Cardiac fibroblast (primary cell): ENCODE measurements around the gene SLC10A7.

Experiments
- DNase-seq, 2 donors: peaks; one replicate each; pipeline versions ENCODE4 v3.0.0 to v3.0.0-alpha.2; 2010; ENCODE audit warnings: low read depth in 2 of 2
- H3K4me3 ChIP-seq, 2 donors: replicated peaks in 1 of 2; 1 replicate in 1 of 2; 2 replicates in 1 of 2; pipeline ENCODE4 v1.5.1; 2011; ENCODE audit warnings: low read depth in 2 of 2, low read length in 2 of 2, mild to moderate bottlenecking in 2 of 2, moderate library complexity in 1 of 2
- CTCF ChIP-seq: IDR thresholded peaks from one replicate; pipeline ENCODE4 v1.5.1; 2011; ENCODE audit warnings: low read depth, mild to moderate bottlenecking, low read length, inconsistent platforms

The SLC10A7 gene

GRCh38 chr4:146273204-146273901, 248.4 kb downstream of the SLC10A7 start:
- TF ChIP-seq CTCF: no peak
- no peak overlapping the region for H3K4me3 ChIP-seq
- DNase-seq: no peak

GRCh38 chr4:146271466-146271865, 250.3 kb downstream of the SLC10A7 start:
- no peak for DNase-seq
- H3K4me3 ChIP-seq: no peak overlapping the region
- TF ChIP-seq CTCF: no peak

GRCh38 chr4:146269228-146269653, 252.5 kb downstream of the SLC10A7 start:
- DNase-seq: no peak
- H3K4me3 ChIP-seq: no peak overlapping the region
- no peak for TF ChIP-seq CTCF

GRCh38 chr4:146267826-146268225, 253.9 kb downstream of the SLC10A7 start:
- H3K4me3 ChIP-seq: no peak overlapping the region
- DNase-seq: peak in 1 of 2 donors; percentile 35
- TF ChIP-seq CTCF: no peak

- no peak overlapping the region for H3K4me3 ChIP-seq
- DNase-seq: no peak
- TF ChIP-seq CTCF: no peak
Observed at GRCh38 chr4:146265950-146266490, 255.7 kb downstream of the SLC10A7 start.

GRCh38 chr4:146263793-146264192, 257.9 kb downstream of the SLC10A7 start:
- TF ChIP-seq CTCF: no peak
- no peak overlapping the region for H3K4me3 ChIP-seq
- DNase-seq: no peak
